ENCODE results near the gene KRTAP10-2. TPM values are rescaled to one million over a fixed set of nuclear protein-coding genes. Genes with fewer than 3 reads are reported as not detected.
"Not testable (repeated sequence)": the region's sequence is repeated elsewhere in the genome, so short reads cannot be mapped to it uniquely, and the experiment has no call there.

The KRTAP10-2 gene
- total RNA-seq, 2 experiments from 2014 or later: not detected

GRCh38 chr21:44574457-44575306 is 23.4 kb upstream of the KRTAP10-2 start:
- H3K9me3 Mint-ChIP-seq: peaks cover 19% of the 10 kb centered on the region
- no peaks in the 10 kb centered on the region for H3K4me1 Mint-ChIP-seq
- DNase-seq: no peak
- H3K27me3 Mint-ChIP-seq: no peaks in the 10 kb centered on the region
- H3K4me3 Mint-ChIP-seq: no peak overlapping the region
- no peak overlapping the region for H3K27ac Mint-ChIP-seq
- H3K36me3 Mint-ChIP-seq: peaks cover 1% of the 10 kb centered on the region

GRCh38 chr21:44573630-44574456 is 22.5 kb upstream of the KRTAP10-2 start, which contains the start of gene KRTAP10-4:
Gene KRTAP10-4, plus strand, starts transcription at chr21:44573729. Its CDS starts 30 bp downstream, at chr21:44573759.
- DNase-seq, H3K4me1 Mint-ChIP-seq, H3K4me3 Mint-ChIP-seq, H3K27ac Mint-ChIP-seq, H3K36me3 Mint-ChIP-seq, H3K27me3 Mint-ChIP-seq: not testable (repeated sequence)
- peaks cover 17% of the 10 kb centered on the region for H3K9me3 Mint-ChIP-seq

GRCh38 chr21:44572959-44573583 is 21.8 kb upstream of the KRTAP10-2 start:
- no peaks in the 10 kb centered on the region for H3K4me1 Mint-ChIP-seq
- peaks cover 13% of the 10 kb centered on the region for H3K9me3 Mint-ChIP-seq
- DNase-seq: no peak
- no peaks in the 10 kb centered on the region for H3K27me3 Mint-ChIP-seq
- no peak overlapping the region for H3K27ac Mint-ChIP-seq
- H3K4me3 Mint-ChIP-seq: no peak overlapping the region
- H3K36me3 Mint-ChIP-seq: peaks cover 1% of the 10 kb centered on the region

GRCh38 chr21:44571844-44572782 is 20.8 kb upstream of the KRTAP10-2 start:
- no peak for DNase-seq
- Mint-ChIP-seq H3K36me3 (no peaks in the 10 kb centered on the region), H3K27me3 (no peaks in the 10 kb centered on the region), H3K27ac (no peak overlapping the region), H3K4me1 (no peaks in the 10 kb centered on the region), H3K4me3 (no peak overlapping the region), H3K9me3 (peaks cover 4% of the 10 kb centered on the region)

GRCh38 chr21:44571296-44571695 is 20.0 kb upstream of the KRTAP10-2 start:
- no peak for DNase-seq
- no peaks in the 10 kb centered on the region for H3K27me3 Mint-ChIP-seq
- H3K4me1 Mint-ChIP-seq: no peaks in the 10 kb centered on the region
- H3K4me3 Mint-ChIP-seq: no peak overlapping the region
- no peaks in the 10 kb centered on the region for H3K36me3 Mint-ChIP-seq
- H3K27ac Mint-ChIP-seq: no peak overlapping the region
- peaks cover under 1% of the 10 kb centered on the region for H3K9me3 Mint-ChIP-seq

- no peak for DNase-seq
- Mint-ChIP-seq H3K4me1 (peaks cover 6% of the 10 kb centered on the region), H3K36me3 (no peaks in the 10 kb centered on the region), H3K4me3 (no peak overlapping the region), H3K27me3 (no peaks in the 10 kb centered on the region), H3K27ac (no peak overlapping the region), H3K9me3 (peaks cover 1% of the 10 kb centered on the region)
Observed at GRCh38 chr21:44569861-44570517, 18.7 kb upstream of the KRTAP10-2 start.

GRCh38 chr21:44568667-44569556 is 17.6 kb upstream of the KRTAP10-2 start:
- H3K9me3 Mint-ChIP-seq: peaks cover 1% of the 10 kb centered on the region
- DNase-seq: no peak

GRCh38 chr21:44568261-44568660 is 17.0 kb upstream of the KRTAP10-2 start:
- Mint-ChIP-seq H3K4me3 (no peak overlapping the region), H3K27ac (no peak overlapping the region), H3K27me3 (no peaks in the 10 kb centered on the region), H3K36me3 (no peaks in the 10 kb centered on the region), H3K4me1 (peaks cover 9% of the 10 kb centered on the region), H3K9me3 (peaks cover 2% of the 10 kb centered on the region)
- DNase-seq: no peak

More at GRCh38 chr21:44568667-44569556, 17.6 kb upstream of the KRTAP10-2 start:
- Mint-ChIP-seq H3K4me3 (no peak overlapping the region), H3K27ac (no peak overlapping the region), H3K4me1 (peaks cover 9% of the 10 kb centered on the region), H3K27me3 (no peaks in the 10 kb centered on the region), H3K36me3 (no peaks in the 10 kb centered on the region)

- Mint-ChIP-seq H3K9me3 (peaks cover 3% of the 10 kb centered on the region), H3K27me3 (no peaks in the 10 kb centered on the region), H3K4me3 (no peak overlapping the region), H3K27ac (no peak overlapping the region), H3K4me1 (peaks cover 9% of the 10 kb centered on the region), H3K36me3 (peaks cover under 1% of the 10 kb centered on the region)
- DNase-seq: no peak
Observed at GRCh38 chr21:44567481-44568171, 16.3 kb upstream of the KRTAP10-2 start.

- Mint-ChIP-seq H3K4me3 (no peak overlapping the region), H3K27me3 (no peaks in the 10 kb centered on the region), H3K36me3 (peaks cover 4% of the 10 kb centered on the region), H3K27ac (no peak overlapping the region), H3K4me1 (peaks cover 9% of the 10 kb centered on the region), H3K9me3 (peaks cover 13% of the 10 kb centered on the region)
- DNase-seq: no peak
Observed at GRCh38 chr21:44566403-44566802, 15.1 kb upstream of the KRTAP10-2 start.

- Mint-ChIP-seq H3K27me3 (no peaks in the 10 kb centered on the region), H3K9me3 (peaks cover 19% of the 10 kb centered on the region), H3K4me1 (peaks cover 9% of the 10 kb centered on the region), H3K36me3 (peaks cover 7% of the 10 kb centered on the region), H3K4me3 (no peak overlapping the region), H3K27ac (peak overlapping the region; percentile 70)
- DNase-seq: no peak
Observed at GRCh38 chr21:44564886-44565598, 13.7 kb upstream of the KRTAP10-2 start.

- Mint-ChIP-seq H3K27ac (no peak overlapping the region), H3K27me3 (no peaks in the 10 kb centered on the region), H3K4me3 (no peak overlapping the region), H3K36me3 (peaks cover 8% of the 10 kb centered on the region), H3K4me1 (peaks cover 9% of the 10 kb centered on the region), H3K9me3 (peaks cover 21% of the 10 kb centered on the region)
- no peak for DNase-seq
Observed at GRCh38 chr21:44564099-44564498, 12.8 kb upstream of the KRTAP10-2 start.

Measured in activated naive CD8-positive, alpha-beta T cell treated with anti-CD3 and anti-CD28 coated beads for 36 hours (primary cell).